ENCODE measurements around the gene CHRNG.
A peak's percentile ranks its signal among the peaks of the same experiment; 100 is the strongest.
"Not testable (repeated sequence)": the region's sequence is repeated elsewhere in the genome, so short reads cannot be mapped to it uniquely, and the experiment has no call there.

Gene CHRNG

GRCh38 chr2:232545511-232546375 lies 6.3 kb downstream of the CHRNG start:
- DNase-seq, result no peak

GRCh38 chr2:232547991-232548390 lies 8.5 kb downstream of the CHRNG start:
- DNase-seq, result no peak

GRCh38 chr2:232549655-232550353 lies 10.3 kb downstream of the CHRNG start:
- DNase-seq, result peak; percentile 4

- peak; percentile 91 for DNase-seq
Observed at GRCh38 chr2:232550354-232551249, 11.1 kb downstream of the CHRNG start, which contains the start of the genes EIF4E2 and TIGD1. Gene EIF4E2 (plus strand): TSS chr2:232550689. CDS start chr2:232550725, 36 bp downstream. Gene TIGD1 (minus strand): TSS chr2:232550557. CDS start chr2:232549882, 675 bp downstream.

GRCh38 chr2:232551250-232551638 lies 11.8 kb downstream of the CHRNG start:
- peak; percentile 3 for DNase-seq

GRCh38 chr2:232551776-232552175 lies 12.3 kb downstream of the CHRNG start:
- no peak for DNase-seq

- no peak for DNase-seq
Observed at GRCh38 chr2:232556426-232556825, 16.9 kb downstream of the CHRNG start.

GRCh38 chr2:232562515-232563151 lies 23.1 kb downstream of the CHRNG start:
- DNase-seq, result no peak

- DNase-seq, result no peak
Observed at GRCh38 chr2:232563580-232563979, 24.1 kb downstream of the CHRNG start.

- DNase-seq, result no peak
Observed at GRCh38 chr2:232567721-232568120, 28.2 kb downstream of the CHRNG start.

- DNase-seq, result no peak
Observed at GRCh38 chr2:232568161-232568560, 28.7 kb downstream of the CHRNG start.

GRCh38 chr2:232569541-232569940 lies 30.0 kb downstream of the CHRNG start:
- no peak for DNase-seq

GRCh38 chr2:232570481-232570880 lies 31.0 kb downstream of the CHRNG start:
- not testable (repeated sequence) for DNase-seq

GRCh38 chr2:232571026-232571474 lies 31.6 kb downstream of the CHRNG start:
- DNase-seq, result no peak

- no peak for DNase-seq
Observed at GRCh38 chr2:232573042-232573441, 33.5 kb downstream of the CHRNG start.

- DNase-seq, result no peak
Observed at GRCh38 chr2:232573771-232574435, 34.4 kb downstream of the CHRNG start.

GRCh38 chr2:232574674-232575403 lies 35.3 kb downstream of the CHRNG start:
- no peak for DNase-seq

- DNase-seq, result no peak
Observed at GRCh38 chr2:232575404-232575746, 35.9 kb downstream of the CHRNG start.

- DNase-seq, result no peak
Observed at GRCh38 chr2:232576995-232577394, 37.5 kb downstream of the CHRNG start.

GRCh38 chr2:232577841-232578240 lies 38.3 kb downstream of the CHRNG start:
- DNase-seq, result no peak

- DNase-seq, result no peak
Observed at GRCh38 chr2:232578626-232579025, 39.1 kb downstream of the CHRNG start.
